Urinary bladder (tissue), 4 donors: Measurements from ENCODE around the gene STARD4. TPM values are rescaled to one million over a fixed set of nuclear protein-coding genes. Genes with fewer than 3 reads are reported as not detected.

ENCODE experiments used
- DNase-seq: peaks from one replicate; pipeline ENCODE4 v3.0.0-alpha.2; 2015; ENCODE audit errors: extremely low spot score
- H3K27ac ChIP-seq: one replicate; pipeline ENCODE4 v1.5.1; 2013; ENCODE audit warnings: low read depth, mild to moderate bottlenecking, moderate library complexity
- H3K36me3 ChIP-seq: one replicate; pipeline ENCODE4 v1.6.1; 2013; ENCODE audit warnings: mild to moderate bottlenecking, moderate library complexity; ENCODE audit not compliant: insufficient read depth
- H3K4me1 ChIP-seq: one replicate; pipeline ENCODE4 v1.6.1; 2013; ENCODE audit warnings: mild to moderate bottlenecking, moderate library complexity; ENCODE audit not compliant: insufficient read depth
- H3K4me3 ChIP-seq: one replicate; pipeline ENCODE4 v1.5.1; 2013; ENCODE audit warnings: low read depth, low read length
- WGBS: extraction: QIAGEN DNeasy Blood & Tissue Kit; methylation state at CpG from one replicate; pipeline ENCODE4 v1.1.7; 2013; 5-methylcytosine and 5-hydroxymethylcytosine counted together
- polyA plus RNA-seq: library from polyadenylated mRNA; stranded (reverse); fragments of 200-250 nt; gene quantifications from one replicate; pipeline ENCODE4 v1.2.3, GENCODE V29; 2013
- total RNA-seq: library from RNA; depleted of rRNA; stranded (reverse); fragments of >200 nt; gene quantifications from one replicate; pipeline ENCODE4 v1.2.3, GENCODE V29; 2014
- donor health status: healthy with polysubstance abuse.
- donor health status: healthy.

The STARD4 gene
- total and polyA plus RNA-seq, 2 donors, result 6.8 to 77.2 TPM

DNA sequence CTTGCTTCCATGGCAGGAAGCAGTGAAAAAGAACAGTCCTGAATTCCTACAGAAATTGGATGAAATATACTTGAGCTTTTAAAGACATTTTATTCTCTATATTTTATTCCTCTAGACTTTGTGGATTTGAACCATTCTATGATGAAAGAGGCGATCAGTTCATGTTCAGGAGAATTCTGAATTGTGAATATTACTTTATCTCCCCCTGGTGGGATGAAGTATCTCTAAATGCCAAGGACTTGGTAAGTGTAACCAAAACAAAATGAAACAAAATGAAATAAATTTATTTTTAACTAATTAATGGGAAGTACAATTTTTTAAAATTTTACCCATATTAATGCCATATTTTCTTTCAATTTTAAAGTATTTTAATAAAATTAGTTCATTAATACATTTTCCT lies 34.1 kb downstream of the STARD4 start:
- DNase-seq, result no peak
- H3K4me3 ChIP-seq, result no peak overlapping the region
- 66% methylated on average over 1 of the region's 1 CpG for WGBS
- no peaks in the 10 kb centered on the region for H3K4me1 ChIP-seq
- peaks cover 2% of the 10 kb centered on the region for H3K36me3 ChIP-seq
- H3K27ac ChIP-seq, result no peak overlapping the region

DNA sequence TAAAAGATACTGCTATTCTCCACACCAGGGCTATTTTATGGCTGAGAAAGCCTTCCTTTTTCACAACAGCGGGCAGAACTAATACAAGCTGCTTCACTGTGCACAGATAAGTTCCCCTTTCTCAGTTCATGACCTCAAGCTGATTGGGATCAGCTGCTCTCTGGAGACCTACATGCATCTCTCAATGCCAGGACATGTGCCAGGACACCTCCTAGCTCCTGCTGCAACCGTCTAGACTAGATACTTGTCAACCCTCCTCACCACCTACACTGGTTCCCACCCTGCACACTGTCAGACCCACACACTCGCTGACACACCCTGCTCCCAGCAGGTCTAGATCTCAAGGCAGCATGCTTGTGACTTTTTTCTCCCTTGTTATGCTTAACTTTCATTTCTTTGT lies 39.8 kb downstream of the STARD4 start:
- Histone ChIP-seq H3K27ac (no peak overlapping the region), H3K4me3 (no peak overlapping the region), H3K4me1 (no peaks in the 10 kb centered on the region), H3K36me3 (no peaks in the 10 kb centered on the region)
- 48% methylated on average over 3 of the region's 3 CpGs for WGBS
- DNase-seq, result no peak

GRCh38 chr5:111472096-111472495 lies 40.2 kb downstream of the STARD4 start:
- WGBS, result 90% methylated on average over 3 of the region's 3 CpGs
- no peaks in the 10 kb centered on the region for H3K36me3 ChIP-seq

GRCh38 chr5:111469903-111470302 lies 42.4 kb downstream of the STARD4 start:
- 92% methylated on average over 2 of the region's 2 CpGs for WGBS
- Histone ChIP-seq H3K36me3 (no peaks in the 10 kb centered on the region), H3K4me3 (no peak overlapping the region), H3K27ac (no peak overlapping the region), H3K4me1 (no peaks in the 10 kb centered on the region)
- DNase-seq, result no peak

More at GRCh38 chr5:111472096-111472495, 40.2 kb downstream of the STARD4 start:
- H3K4me3 ChIP-seq, result no peak overlapping the region
- H3K4me1 ChIP-seq, result no peaks in the 10 kb centered on the region
- H3K27ac ChIP-seq, result no peak overlapping the region
- no peak for DNase-seq

DNA sequence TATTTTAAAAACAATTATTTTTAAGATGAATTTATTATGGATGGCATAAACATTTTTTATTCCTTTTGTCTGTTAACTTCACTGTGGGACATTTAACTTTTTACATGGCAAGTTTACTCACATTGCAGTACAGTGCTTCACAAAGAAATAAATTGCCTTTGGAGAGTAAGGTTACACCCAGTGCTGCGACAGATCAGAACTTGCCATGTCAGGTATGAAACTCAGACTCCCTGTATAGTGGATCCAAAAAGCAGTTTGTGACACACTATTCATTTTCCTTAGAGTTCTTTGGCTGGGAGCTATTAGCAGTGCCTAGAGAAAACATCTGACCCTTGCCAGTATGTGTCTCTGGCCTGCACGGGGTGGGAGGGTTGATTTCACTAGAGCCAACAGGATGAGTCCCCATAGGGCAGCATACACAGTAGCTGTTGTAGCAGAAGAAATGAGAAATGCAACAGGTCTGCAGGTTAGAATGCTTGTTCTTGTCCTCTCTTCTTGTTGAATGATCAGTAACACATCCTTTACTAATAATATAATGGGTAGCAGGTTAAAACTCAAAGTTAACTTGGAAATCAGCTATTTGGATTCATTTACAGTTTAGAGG lies 42.9 kb downstream of the STARD4 start:
- H3K4me3 ChIP-seq, result no peak overlapping the region
- 84% methylated on average over 2 of the region's 2 CpGs for WGBS
- no peaks in the 10 kb centered on the region for H3K4me1 ChIP-seq
- no peak overlapping the region for H3K27ac ChIP-seq
- DNase-seq, result no peak
- H3K36me3 ChIP-seq, result no peaks in the 10 kb centered on the region

GRCh38 chr5:111463311-111463710 lies 49.0 kb downstream of the STARD4 start:
- no peaks in the 10 kb centered on the region for H3K36me3 ChIP-seq
- no peak for DNase-seq
- no peak overlapping the region for H3K27ac ChIP-seq
- H3K4me1 ChIP-seq, result no peaks in the 10 kb centered on the region
- no peak overlapping the region for H3K4me3 ChIP-seq

- WGBS, result 87% methylated on average over 2 of the region's 2 CpGs
- no peak for DNase-seq
Measured at GRCh38 chr5:111461934-111462333, 50.4 kb downstream of the STARD4 start.

GRCh38 chr5:111461255-111461671 lies 51.1 kb downstream of the STARD4 start:
- Histone ChIP-seq H3K4me1 (no peaks in the 10 kb centered on the region), H3K27ac (no peak overlapping the region), H3K4me3 (no peak overlapping the region), H3K36me3 (no peaks in the 10 kb centered on the region)
- 51% methylated on average over 3 of the region's 3 CpGs for WGBS
- no peak for DNase-seq

More at GRCh38 chr5:111461934-111462333, 50.4 kb downstream of the STARD4 start:
- Histone ChIP-seq H3K36me3 (no peaks in the 10 kb centered on the region), H3K4me3 (no peak overlapping the region), H3K4me1 (no peaks in the 10 kb centered on the region), H3K27ac (no peak overlapping the region)

DNA sequence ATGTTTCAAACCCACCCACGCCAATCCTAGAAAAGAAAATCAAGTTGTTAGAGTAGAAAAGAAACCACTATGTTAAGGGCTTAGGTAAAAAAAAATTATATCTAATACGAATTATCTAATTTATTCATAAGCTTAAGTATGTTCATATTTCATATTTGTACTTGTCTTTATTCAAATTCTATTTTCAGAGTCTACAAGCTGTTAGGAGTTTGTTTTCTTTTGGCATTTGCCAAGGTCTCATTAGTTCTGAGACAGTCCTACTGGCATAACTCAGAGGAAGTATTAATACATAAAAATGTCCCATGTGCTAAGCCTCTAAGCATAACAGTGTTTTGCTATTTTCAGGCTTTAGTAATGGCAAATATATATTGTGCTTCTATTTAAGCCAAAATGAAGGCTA lies 57.6 kb downstream of the STARD4 start:
- 62% methylated on average over 2 of the region's 2 CpGs for WGBS
- DNase-seq, result peak; percentile 21
- H3K27ac ChIP-seq, result no peak overlapping the region
- H3K4me3 ChIP-seq, result no peak overlapping the region
- H3K4me1 ChIP-seq, result no peaks in the 10 kb centered on the region
- H3K36me3 ChIP-seq, result no peaks in the 10 kb centered on the region

DNA sequence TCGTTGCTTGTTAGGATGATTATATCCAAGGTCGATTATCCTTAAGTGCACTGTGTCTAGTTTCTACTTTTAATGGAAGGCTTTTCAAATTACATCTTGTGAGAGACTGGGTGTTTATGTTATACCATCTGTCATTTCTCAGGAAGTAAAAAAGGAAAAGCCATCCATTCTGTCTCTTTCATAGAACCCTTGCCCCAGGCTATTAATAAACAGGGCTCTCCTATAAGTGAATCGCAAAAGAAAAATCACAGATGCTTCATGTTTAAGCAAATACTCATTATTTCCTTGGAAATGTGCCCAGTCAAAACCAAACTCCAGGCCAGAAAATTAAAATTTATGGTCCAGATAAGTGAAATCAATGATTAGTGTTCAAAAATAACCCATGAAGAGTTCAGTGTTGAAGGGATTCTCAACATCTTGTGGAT lies 58.1 kb downstream of the STARD4 start:
- no peak overlapping the region for H3K4me3 ChIP-seq
- H3K4me1 ChIP-seq, result no peaks in the 10 kb centered on the region
- 27% methylated on average over 3 of the region's 3 CpGs for WGBS
- no peak overlapping the region for H3K27ac ChIP-seq
- no peaks in the 10 kb centered on the region for H3K36me3 ChIP-seq
- DNase-seq, result peak; percentile 62

DNA sequence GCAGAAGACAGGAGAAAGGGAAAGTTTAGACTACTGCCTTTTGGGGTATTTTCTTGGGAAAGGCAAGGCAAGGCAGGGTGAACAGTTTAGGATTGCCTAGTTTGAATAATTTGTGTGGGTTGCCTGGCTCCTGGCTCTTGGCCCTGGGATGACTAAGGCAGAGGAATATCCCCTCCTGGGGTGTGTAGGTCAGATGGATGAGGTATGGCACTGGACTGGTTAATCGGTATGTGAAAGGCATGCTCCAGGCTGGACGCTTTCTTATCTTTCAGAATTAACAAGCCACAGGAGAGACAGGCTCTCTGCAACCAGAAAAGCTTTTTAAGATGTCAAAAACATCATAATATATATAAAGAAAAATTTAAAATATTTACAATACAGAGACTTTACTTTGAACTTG lies 58.6 kb downstream of the STARD4 start:
- Histone ChIP-seq H3K4me3 (no peak overlapping the region), H3K4me1 (no peaks in the 10 kb centered on the region), H3K27ac (no peak overlapping the region), H3K36me3 (no peaks in the 10 kb centered on the region)
- WGBS, result 19% methylated on average over 2 of the region's 2 CpGs
- no peak for DNase-seq

- Histone ChIP-seq H3K4me1 (no peaks in the 10 kb centered on the region), H3K4me3 (no peak overlapping the region), H3K36me3 (no peaks in the 10 kb centered on the region), H3K27ac (no peak overlapping the region)
- DNase-seq, result no peak
- 63% methylated on average over 1 of the region's 1 CpG for WGBS
Measured at GRCh38 chr5:111453295-111453694, 59.0 kb downstream of the STARD4 start.

GRCh38 chr5:111447822-111448221 lies 64.5 kb downstream of the STARD4 start:
- Histone ChIP-seq H3K4me1 (no peaks in the 10 kb centered on the region), H3K36me3 (no peaks in the 10 kb centered on the region), H3K27ac (no peak overlapping the region), H3K4me3 (no peak overlapping the region)
- WGBS, result 38% methylated on average over 2 of the region's 2 CpGs
- DNase-seq, result no peak

- DNase-seq, result no peak
- 38% methylated on average over 1 of the region's 1 CpG for WGBS
- H3K4me3 ChIP-seq, result no peak overlapping the region
- no peaks in the 10 kb centered on the region for H3K36me3 ChIP-seq
- H3K4me1 ChIP-seq, result no peaks in the 10 kb centered on the region
- H3K27ac ChIP-seq, result no peak overlapping the region
Measured at GRCh38 chr5:111447099-111447498, 65.2 kb downstream of the STARD4 start.
